Measurements from ENCODE around the gene SLAMF8. TPM values are rescaled to one million over a fixed set of nuclear protein-coding genes. Genes with fewer than 3 reads are reported as not detected.

The SLAMF8 gene
- total RNA-seq, 1 experiment from 2014 or later = not detected

DNA sequence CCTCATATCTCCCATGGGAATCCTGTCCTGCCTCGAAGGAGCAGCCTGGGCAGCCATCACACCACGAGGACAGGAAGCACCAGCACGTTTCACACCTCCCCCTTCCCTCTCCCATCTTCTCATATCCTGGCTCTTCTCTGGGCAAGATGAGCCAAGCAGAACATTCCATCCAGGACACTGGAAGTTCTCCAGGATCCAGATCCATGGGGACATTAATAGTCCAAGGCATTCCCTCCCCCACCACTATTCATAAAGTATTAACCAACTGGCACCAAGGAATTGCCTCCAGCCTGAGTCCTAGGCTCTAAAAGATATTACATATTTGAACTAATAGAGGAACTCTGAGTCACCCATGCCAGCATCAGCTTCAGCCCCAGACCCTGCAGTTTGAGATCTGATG, 8.7 kb downstream of the SLAMF8 start:
- DNase-seq = no peak
- no TSS peak for BruUV-seq (replicated peaks)
- Mint-ChIP-seq H3K27ac (ENCODE audit: unreplicated experiment) (no peak overlapping the region), H3K9me3 (ENCODE audit: low read depth, unreplicated experiment) (no peaks in the 10 kb centered on the region), H3K27me3 (ENCODE audit: unreplicated experiment) (peaks cover 26% of the 10 kb centered on the region), H3K36me3 (ENCODE audit: insufficient read depth, unreplicated experiment) (no peaks in the 10 kb centered on the region), H3K4me3 (ENCODE audit: low read depth, unreplicated experiment) (no peak overlapping the region), H3K4me1 (ENCODE audit: low read depth, unreplicated experiment) (peaks cover 8% of the 10 kb centered on the region)
- TF ChIP-seq, protein P1, sequence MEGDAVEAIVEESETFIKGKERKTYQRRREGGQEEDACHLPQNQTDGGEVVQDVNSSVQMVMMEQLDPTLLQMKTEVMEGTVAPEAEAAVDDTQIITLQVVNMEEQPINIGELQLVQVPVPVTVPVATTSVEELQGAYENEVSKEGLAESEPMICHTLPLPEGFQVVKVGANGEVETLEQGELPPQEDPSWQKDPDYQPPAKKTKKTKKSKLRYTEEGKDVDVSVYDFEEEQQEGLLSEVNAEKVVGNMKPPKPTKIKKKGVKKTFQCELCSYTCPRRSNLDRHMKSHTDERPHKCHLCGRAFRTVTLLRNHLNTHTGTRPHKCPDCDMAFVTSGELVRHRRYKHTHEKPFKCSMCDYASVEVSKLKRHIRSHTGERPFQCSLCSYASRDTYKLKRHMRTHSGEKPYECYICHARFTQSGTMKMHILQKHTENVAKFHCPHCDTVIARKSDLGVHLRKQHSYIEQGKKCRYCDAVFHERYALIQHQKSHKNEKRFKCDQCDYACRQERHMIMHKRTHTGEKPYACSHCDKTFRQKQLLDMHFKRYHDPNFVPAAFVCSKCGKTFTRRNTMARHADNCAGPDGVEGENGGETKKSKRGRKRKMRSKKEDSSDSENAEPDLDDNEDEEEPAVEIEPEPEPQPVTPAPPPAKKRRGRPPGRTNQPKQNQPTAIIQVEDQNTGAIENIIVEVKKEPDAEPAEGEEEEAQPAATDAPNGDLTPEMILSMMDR (IDR thresholded peaks at IDR 0.05; ENCODE audit: unreplicated experiment) = no peak
- intact Hi-C loops (cut with micrococcal nuclease; ENCODE audit: unreplicated experiment) = no loop called here
- CTCF ChIA-PET = interaction anchor here (1.3 kb wide), 1 partner anchor 58 kb away, joined by 5 read pairs; no protein-coding TSS in a partner anchor

DNA sequence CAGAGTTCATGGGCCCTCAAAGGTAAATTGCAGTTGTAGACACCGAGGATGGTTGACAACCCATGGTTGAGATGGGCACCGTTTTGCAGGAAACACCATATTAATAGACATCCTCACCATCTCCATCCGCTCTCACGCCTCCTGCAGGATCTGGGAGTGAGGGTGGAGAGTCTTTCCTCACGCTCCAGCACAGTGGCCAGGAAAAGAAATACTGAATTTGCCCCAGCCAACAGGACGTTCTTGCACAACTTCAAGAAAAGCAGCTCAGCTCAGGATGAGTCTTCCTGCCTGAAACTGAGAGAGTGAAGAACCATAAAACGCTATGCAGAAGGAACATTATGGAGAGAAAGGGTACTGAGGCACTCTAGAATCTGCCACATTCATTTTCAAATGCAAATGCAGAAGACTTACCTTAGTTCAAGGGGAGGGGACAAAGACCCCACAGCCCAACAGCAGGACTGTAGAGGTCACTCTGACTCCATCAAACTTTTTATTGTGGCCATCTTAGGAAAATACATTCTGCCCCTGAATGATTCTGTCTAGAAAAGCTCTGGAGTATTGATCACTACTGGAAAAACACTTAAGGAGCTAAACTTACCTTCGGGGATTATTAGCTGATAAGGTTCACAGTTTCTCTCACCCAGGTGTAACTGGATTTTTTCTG, 9.3 kb downstream of the SLAMF8 start:
- H3K27ac Mint-ChIP-seq (ENCODE audit: unreplicated experiment) = no peak overlapping the region
- H3K9me3 Mint-ChIP-seq (ENCODE audit: low read depth, unreplicated experiment) = no peaks in the 10 kb centered on the region
- peaks cover 8% of the 10 kb centered on the region for H3K4me1 Mint-ChIP-seq (ENCODE audit: low read depth, unreplicated experiment)
- BruUV-seq (replicated peaks) = no TSS peak
- TF ChIP-seq, protein P1 (IDR thresholded peaks at IDR 0.05; ENCODE audit: unreplicated experiment) = no peak
- H3K36me3 Mint-ChIP-seq (ENCODE audit: insufficient read depth, unreplicated experiment) = no peaks in the 10 kb centered on the region
- intact Hi-C loops (cut with micrococcal nuclease; ENCODE audit: unreplicated experiment) = loop anchor here (2.0 kb wide), 1 partner anchor 55 kb away; no protein-coding TSS in a partner anchor
- peaks cover 26% of the 10 kb centered on the region for H3K27me3 Mint-ChIP-seq (ENCODE audit: unreplicated experiment)
- no peak overlapping the region for H3K4me3 Mint-ChIP-seq (ENCODE audit: low read depth, unreplicated experiment)
- DNase-seq = no peak
- CTCF ChIA-PET = interaction anchor here (0.8 to 1.3 kb wide), 4 partner anchors 38 to 57 kb away, joined by 3 to 7 read pairs (median 4); no protein-coding TSS in a partner anchor

DNA sequence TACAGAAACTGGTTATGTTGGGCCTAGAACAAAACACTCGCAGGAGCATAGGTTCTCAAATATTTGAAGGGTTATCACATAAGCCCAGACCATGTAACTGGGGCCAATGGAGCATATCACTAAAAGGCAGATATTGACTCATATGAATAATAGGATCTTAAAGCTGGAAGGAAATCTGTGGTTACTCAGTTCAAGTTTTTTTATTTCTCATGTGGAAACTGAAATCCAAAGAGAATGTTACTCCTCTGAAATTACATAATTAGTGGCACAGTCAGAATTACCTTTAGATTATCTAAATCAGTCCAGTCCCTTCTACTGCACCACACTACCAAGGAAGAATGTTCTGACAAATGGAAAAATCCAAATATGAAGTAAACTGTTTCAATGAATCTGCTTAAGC, 12.0 kb downstream of the SLAMF8 start:
- H3K36me3 Mint-ChIP-seq (ENCODE audit: insufficient read depth, unreplicated experiment) = no peaks in the 10 kb centered on the region
- intact Hi-C loops (cut with micrococcal nuclease; ENCODE audit: unreplicated experiment) = no loop called here

DNA sequence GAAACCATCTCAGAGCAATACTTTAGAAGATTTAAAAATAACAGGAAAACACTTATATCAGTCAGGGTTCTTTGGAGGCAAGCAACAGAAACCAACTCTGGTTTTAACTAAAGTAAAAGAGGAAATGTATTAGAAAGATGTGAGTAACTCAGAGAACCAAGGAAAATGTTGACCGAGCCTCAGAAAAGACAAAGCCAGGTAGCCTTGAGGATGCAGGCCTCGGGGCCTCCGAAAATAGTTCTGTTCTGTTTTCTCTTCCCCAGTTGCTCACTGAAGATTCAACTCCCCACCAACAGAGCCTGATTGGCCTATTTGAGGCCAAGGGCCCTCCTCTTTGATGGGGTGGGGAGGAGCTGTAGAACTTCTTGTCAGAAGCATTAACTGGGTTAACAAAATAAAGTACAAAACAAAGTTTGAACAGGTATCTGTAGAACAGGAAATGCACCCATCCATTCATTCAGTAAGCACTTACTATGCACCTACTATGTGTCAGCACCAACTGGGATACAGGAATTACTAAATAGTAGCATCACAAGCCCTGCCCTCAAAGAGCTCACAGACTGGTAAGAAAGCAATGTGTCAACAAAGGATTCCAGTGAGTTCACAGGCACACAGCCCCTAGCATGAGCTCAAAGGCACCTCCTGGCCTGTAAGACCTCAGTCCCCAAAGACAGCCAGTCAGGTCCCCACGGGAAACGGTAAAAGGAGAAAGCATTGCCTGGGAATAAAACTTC, 12.6 kb downstream of the SLAMF8 start:
- CTCF ChIA-PET = interaction anchor here (0.5 kb wide), 1 partner anchor 216 kb away, joined by 7 read pairs; no protein-coding TSS in a partner anchor
- peaks cover 12% of the 10 kb centered on the region for H3K27me3 Mint-ChIP-seq (ENCODE audit: unreplicated experiment)
- peaks cover 8% of the 10 kb centered on the region for H3K4me1 Mint-ChIP-seq (ENCODE audit: low read depth, unreplicated experiment)
- no peaks in the 10 kb centered on the region for H3K9me3 Mint-ChIP-seq (ENCODE audit: low read depth, unreplicated experiment)
- intact Hi-C loops (cut with micrococcal nuclease; ENCODE audit: unreplicated experiment) = no loop called here
- H3K36me3 Mint-ChIP-seq (ENCODE audit: insufficient read depth, unreplicated experiment) = no peaks in the 10 kb centered on the region
- no TSS peak for BruUV-seq (replicated peaks)
- TF ChIP-seq, protein P1 (IDR thresholded peaks at IDR 0.05; ENCODE audit: unreplicated experiment) = no peak
- H3K27ac Mint-ChIP-seq (ENCODE audit: unreplicated experiment) = no peak overlapping the region
- H3K4me3 Mint-ChIP-seq (ENCODE audit: low read depth, unreplicated experiment) = no peak overlapping the region
- DNase-seq = no peak

More for the DNA sequence above, 12.0 kb downstream of the SLAMF8 start:
- Mint-ChIP-seq H3K4me3 (ENCODE audit: low read depth, unreplicated experiment) (no peak overlapping the region), H3K27me3 (ENCODE audit: unreplicated experiment) (peaks cover 12% of the 10 kb centered on the region), H3K9me3 (ENCODE audit: low read depth, unreplicated experiment) (no peaks in the 10 kb centered on the region), H3K4me1 (ENCODE audit: low read depth, unreplicated experiment) (peaks cover 8% of the 10 kb centered on the region), H3K27ac (ENCODE audit: unreplicated experiment) (no peak overlapping the region)
- TF ChIP-seq, protein P1 (IDR thresholded peaks at IDR 0.05; ENCODE audit: unreplicated experiment) = no peak
- CTCF ChIA-PET = no interaction called here
- no TSS peak for BruUV-seq (replicated peaks)
- DNase-seq = no peak
